ENCODE measurements around the gene CPNE8. TPM values are rescaled to one million over a fixed set of nuclear protein-coding genes. Genes with fewer than 3 reads are reported as not detected.

CPNE8 gene
- total RNA-seq, 1 experiment from 2014 or later = 10.7 TPM

- Histone ChIP-seq H3K27ac (no peak overlapping the region), H3K27me3 (ENCODE audit: insufficient read depth, low read depth) (no peaks in the 10 kb centered on the region), H3K4me2 (no peak overlapping the region), H3K9me2 (ENCODE audit: insufficient read depth) (0 out of 2 replicates have a peak, but pooled peaks cover 3% of the 10 kb centered on the region), H4K20me1 (ENCODE audit: insufficient read depth) (no peaks in the 10 kb centered on the region), H3K4me3 (no peak overlapping the region), H3K36me3 (ENCODE audit: low read depth) (no peaks in the 10 kb centered on the region), H3K9me3 (ENCODE audit: insufficient read depth, low read depth) (no peaks in the 10 kb centered on the region), H3F3A (ENCODE audit: insufficient read depth, low read depth) (no peaks in the 10 kb centered on the region), H3K79me2 (ENCODE audit: low read depth) (no peaks in the 10 kb centered on the region), H2AFZ (no peak overlapping the region), H3K4me1 (replicated peaks; ENCODE audit: insufficient read depth) (no peaks in the 10 kb centered on the region)
- no peak for TF ChIP-seq CTCF (conservative IDR thresholded peaks at IDR 0.05)
- POLR2A ChIA-PET (ENCODE audit: unreplicated experiment) = no interaction called here
- BruUV-seq (replicated peaks) = no TSS peak
- intact Hi-C loops (cut with micrococcal nuclease; ENCODE audit: unreplicated experiment) = no loop called here
- DNase-seq = no peak
- CTCF ChIA-PET = no interaction called here
Measured at GRCh38 chr12:38823738-38824137, 81.7 kb downstream of the CPNE8 start.

GRCh38 chr12:38823314-38823713, 82.1 kb downstream of the CPNE8 start:
- intact Hi-C loops (cut with micrococcal nuclease; ENCODE audit: unreplicated experiment) = no loop called here
- POLR2A ChIA-PET (ENCODE audit: unreplicated experiment) = no interaction called here
- BruUV-seq (replicated peaks) = no TSS peak
- no peak for DNase-seq
- TF ChIP-seq CTCF (conservative IDR thresholded peaks at IDR 0.05) (no peak), EZH2 (IDR thresholded peaks at IDR 0.05; ENCODE audit: low read depth) (no peak)
- Histone ChIP-seq H3K27me3 (ENCODE audit: insufficient read depth, low read depth) (no peaks in the 10 kb centered on the region), H2AFZ (no peak overlapping the region), H3K27ac (no peak overlapping the region), H3K36me3 (ENCODE audit: low read depth) (no peaks in the 10 kb centered on the region), H3K4me1 (replicated peaks; ENCODE audit: insufficient read depth) (no peaks in the 10 kb centered on the region), H3K9me3 (ENCODE audit: insufficient read depth, low read depth) (no peaks in the 10 kb centered on the region), H4K20me1 (ENCODE audit: insufficient read depth) (no peaks in the 10 kb centered on the region), H3K4me2 (no peak overlapping the region), H3K9me2 (ENCODE audit: insufficient read depth) (0 out of 2 replicates have a peak, but pooled peaks cover 3% of the 10 kb centered on the region), H3K4me3 (no peak overlapping the region), H3F3A (ENCODE audit: insufficient read depth, low read depth) (no peaks in the 10 kb centered on the region), H3K79me2 (ENCODE audit: low read depth) (no peaks in the 10 kb centered on the region)
- CTCF ChIA-PET = no interaction called here

- CTCF ChIA-PET = no interaction called here
Measured at GRCh38 chr12:38817942-38818341, 87.4 kb downstream of the CPNE8 start.

More at GRCh38 chr12:38817942-38818341, 87.4 kb downstream of the CPNE8 start:
- intact Hi-C loops (cut with micrococcal nuclease; ENCODE audit: unreplicated experiment) = no loop called here
- H3K79me2 ChIP-seq (ENCODE audit: low read depth) = no peaks in the 10 kb centered on the region
- no peaks in the 10 kb centered on the region for H3K36me3 ChIP-seq (ENCODE audit: low read depth)
- DNase-seq = no peak
- no peaks in the 10 kb centered on the region for H3F3A ChIP-seq (ENCODE audit: insufficient read depth, low read depth)
- H3K4me3 ChIP-seq = no peak overlapping the region
- no peak overlapping the region for H2AFZ ChIP-seq
- H3K9me2 ChIP-seq (ENCODE audit: insufficient read depth) = 0 out of 2 replicates have a peak, but pooled peaks cover 3% of the 10 kb centered on the region
- no peaks in the 10 kb centered on the region for H3K27me3 ChIP-seq (ENCODE audit: insufficient read depth, low read depth)
- no peaks in the 10 kb centered on the region for H3K4me1 ChIP-seq (replicated peaks; ENCODE audit: insufficient read depth)
- no peak overlapping the region for H3K27ac ChIP-seq
- no peaks in the 10 kb centered on the region for H4K20me1 ChIP-seq (ENCODE audit: insufficient read depth)
- H3K4me2 ChIP-seq = no peak overlapping the region
- POLR2A ChIA-PET (ENCODE audit: unreplicated experiment) = no interaction called here
- BruUV-seq (replicated peaks) = no TSS peak
- H3K9me3 ChIP-seq (ENCODE audit: insufficient read depth, low read depth) = no peaks in the 10 kb centered on the region
- TF ChIP-seq EZH2 (IDR thresholded peaks at IDR 0.05; ENCODE audit: low read depth) (no peak), CTCF (conservative IDR thresholded peaks at IDR 0.05) (no peak)
